Heart left ventricle (tissue), 16 donors: ENCODE data around the gene RASGRP1. TPM values are rescaled to one million over a fixed set of nuclear protein-coding genes. Genes with fewer than 3 reads are reported as not detected.

ENCODE experiments used
- ATAC-seq, 4 donors: fragments of 200-7000 bp; cut with Tn5 transposase; one replicate each; pipeline ENCODE4 v1.9.1; 2020 to 2022; ENCODE audit warnings: moderate library complexity in 4 of 4, mild to moderate bottlenecking in 3 of 4, moderate number of reproducible peaks in 1 of 4
- DNase-seq, 5 donors: peaks; one replicate each; pipeline ENCODE4 v3.0.0-alpha.2; 2020
- H3K27ac ChIP-seq, 12 donors: fragments of 200-600 bp; sonication (generic) in 4 of 12; one replicate each; pipeline versions ENCODE4 v1.5.0 to v1.8.0; 2016 to 2022; ENCODE audit warnings: mild to moderate bottlenecking in 2 of 12
- H3K27me3 ChIP-seq, 9 donors: fragments of 200-600 bp; sonication (generic) in 2 of 9; one replicate each; pipeline versions ENCODE4 v1.5.1 to v1.8.0; 2016 to 2022; ENCODE audit warnings: mild to moderate bottlenecking in 3 of 9
- H3K36me3 ChIP-seq, 9 donors: fragments of 200-600 bp; sonication (generic) in 2 of 9; one replicate each; pipeline versions ENCODE4 v1.5.0 to v1.8.0; 2018 to 2022; ENCODE audit warnings: mild to moderate bottlenecking in 2 of 9
- H3K4me1 ChIP-seq, 12 donors: fragments of 200-600 bp; sonication (generic) in 4 of 12; one replicate each; pipeline versions ENCODE4 v1.5.0 to v1.8.0; 2016 to 2022; ENCODE audit warnings: mild to moderate bottlenecking in 3 of 12
- H3K4me3 ChIP-seq, 12 donors: fragments of 200-600 bp; sonication (generic) in 4 of 12; one replicate each; pipeline versions ENCODE4 v1.5.0 to v1.8.0; 2017 to 2022; ENCODE audit warnings: mild to moderate bottlenecking in 9 of 12, moderate library complexity in 4 of 12
- H3K9me3 ChIP-seq, 12 donors: fragments of 200-600 bp; sonication (generic) in 4 of 12; one replicate each; pipeline versions ENCODE4 v1.5.0 to v1.8.0; 2016 to 2022; ENCODE audit warnings: mild to moderate bottlenecking in 1 of 12
- CTCF ChIP-seq, 12 donors: fragments of 200-600 bp; sonication (generic) in 4 of 12; IDR thresholded peaks; one replicate each; pipeline versions ENCODE4 v1.5.0 to v1.8.0; 2018 to 2022; ENCODE audit warnings: antibody characterized with exemption in 12 of 12, mild to moderate bottlenecking in 5 of 12
- POLR2A ChIP-seq, 2 donors: fragments of 450-650 bp; IDR thresholded peaks; one replicate each; pipeline ENCODE4 v1.6.1; 2017; ENCODE audit warnings: antibody characterized with exemption in 2 of 2, mild to moderate bottlenecking in 2 of 2, moderate library complexity in 2 of 2
- WGBS, 4 donors: extraction: QIAGEN DNeasy Blood & Tissue Kit in 2 of 4; methylation state at CpG; one replicate each; pipeline versions ENCODE4 v1.1.5 to v1.1.7; 2013 to 2018; 5-methylcytosine and 5-hydroxymethylcytosine counted together
- intact Hi-C, 10 donors: fragments of 100-400 bp; cut with DNase I; formaldehyde crosslinking; loops; one replicate each; pipeline versions ENCODE4 v1.11.1 to v1.14.2; 2022
- polyA plus RNA-seq, 2 donors: library from polyadenylated mRNA; stranded (reverse); fragments of 200-250 nt; gene quantifications; one replicate each; pipeline ENCODE4 v1.2.3, GENCODE V29; 2013
- total RNA-seq, 9 donors: library from RNA; depleted of rRNA in 2 of 9; stranded (reverse); fragments of >200 nt in 2 of 9; fragmentation: NEBNext Ultra II Directional in 3 of 9; extraction: Animal tissue kit (Norgen Biotek cat#: 25700) in 3 of 9; gene quantifications; one replicate each; pipeline versions ENCODE4 v1.1.0 to v1.2.4, GENCODE V29; 2016 to 2023
- donor health status: ischemic (EF 13 %, LVEDD 7.1; RV severe dilation, severe dysfunction).
- donor health status: healthy with polysubstance abuse.
- donor health status: DM: no; HTN: yes; CAD: no.
- donor health status: DM: no; HTN: no; CAD: no.
- donor health status: ischemic (EF 25% LVEDD 6.9; RV normal size, moderate dysfunction).
- donor health status: ischemic (EF 25% LVEDD 5.7; RV mildly dilated, moderate dysfunction).
- donor health status: healthy.
- donor health status: DM: yes; HTN: yes; CAD: no.
- donor health status: ischemic (EF 35%, LVEDD 5.7; RV mildly dilated, moderate dysfunction).
- donor health status: nonischemic (EF 11% LVEDD 7.7; RV severe dilation, severe dysfunction).
- donor health status: DM: yes; HTN: yes; CAD: no.
- donor health status: PGD.
- donor health status: ischemic (EF 29% LVEDD 5.4; RV normal size, mild dysfunction).
- donor health status: nonischemic (EF 23%, LVEDD 6.1; RV moderate dilation, normal function).

Gene RASGRP1
- total and polyA plus RNA-seq, 11 donors: 0.03 to 5.5 (median 0.54) TPM; not detected in 1

- Histone ChIP-seq H3K9me3 (no peaks in the 10 kb centered on the region), H3K27ac (no peak overlapping the region), H3K4me3 (no peak overlapping the region), H3K27me3 (no peaks in the 10 kb centered on the region), H3K4me1 (peaks cover 0 to 17% (median 0%) of the 10 kb centered on the region in 12 donors), H3K36me3 (peaks cover 0 to 37% (median 7%) of the 10 kb centered on the region in 9 donors)
- WGBS, 4 donors: 69 to 91% (median 75%) methylated on average over 4 of the region's 4 CpGs
- TF ChIP-seq CTCF (IDR thresholded peaks at IDR 0.05): no peak
- TF ChIP-seq POLR2A (IDR thresholded peaks at IDR 0.05): no peak
- no peak for DNase-seq
- intact Hi-C loops: no loop called here
- no peak for ATAC-seq
Measured at GRCh38 chr15:38464675-38465074, 99.9 kb downstream of the RASGRP1 start.

DNA sequence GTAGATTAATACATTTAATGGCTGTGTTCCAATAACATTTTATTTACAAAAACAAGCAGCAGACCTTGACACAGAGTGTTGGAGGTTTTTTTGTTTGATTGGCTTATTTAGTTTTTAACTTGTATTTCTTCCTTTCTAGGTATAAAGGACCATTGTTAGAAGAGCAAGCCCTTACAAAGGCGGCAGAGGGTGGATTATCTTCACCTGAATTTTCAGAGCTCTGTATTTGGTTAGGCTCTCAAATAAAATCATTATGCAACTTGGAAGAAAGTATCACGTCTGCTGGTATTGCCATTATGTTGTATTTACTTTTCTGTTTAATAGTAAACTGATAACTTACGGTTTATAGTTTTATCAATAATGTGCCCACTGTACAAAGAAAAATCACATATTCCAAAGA lies 100.7 kb downstream of the RASGRP1 start:
- WGBS, 4 donors: 93 to 95% (median 94%) methylated on average over 3 of the region's 3 CpGs
- intact Hi-C loops: no loop called here
- H3K9me3 ChIP-seq: no peaks in the 10 kb centered on the region
- DNase-seq: no peak
- ATAC-seq: no peak
- peaks cover 0 to 30% (median 7%) of the 10 kb centered on the region in 9 donors for H3K36me3 ChIP-seq
- no peak for TF ChIP-seq CTCF (IDR thresholded peaks at IDR 0.05)
- TF ChIP-seq POLR2A (IDR thresholded peaks at IDR 0.05): no peak
- no peaks in the 10 kb centered on the region for H3K27me3 ChIP-seq
- H3K27ac ChIP-seq: no peak overlapping the region
- H3K4me1 ChIP-seq: peaks cover 0 to 17% (median 0%) of the 10 kb centered on the region in 12 donors
- H3K4me3 ChIP-seq: no peak overlapping the region

DNA sequence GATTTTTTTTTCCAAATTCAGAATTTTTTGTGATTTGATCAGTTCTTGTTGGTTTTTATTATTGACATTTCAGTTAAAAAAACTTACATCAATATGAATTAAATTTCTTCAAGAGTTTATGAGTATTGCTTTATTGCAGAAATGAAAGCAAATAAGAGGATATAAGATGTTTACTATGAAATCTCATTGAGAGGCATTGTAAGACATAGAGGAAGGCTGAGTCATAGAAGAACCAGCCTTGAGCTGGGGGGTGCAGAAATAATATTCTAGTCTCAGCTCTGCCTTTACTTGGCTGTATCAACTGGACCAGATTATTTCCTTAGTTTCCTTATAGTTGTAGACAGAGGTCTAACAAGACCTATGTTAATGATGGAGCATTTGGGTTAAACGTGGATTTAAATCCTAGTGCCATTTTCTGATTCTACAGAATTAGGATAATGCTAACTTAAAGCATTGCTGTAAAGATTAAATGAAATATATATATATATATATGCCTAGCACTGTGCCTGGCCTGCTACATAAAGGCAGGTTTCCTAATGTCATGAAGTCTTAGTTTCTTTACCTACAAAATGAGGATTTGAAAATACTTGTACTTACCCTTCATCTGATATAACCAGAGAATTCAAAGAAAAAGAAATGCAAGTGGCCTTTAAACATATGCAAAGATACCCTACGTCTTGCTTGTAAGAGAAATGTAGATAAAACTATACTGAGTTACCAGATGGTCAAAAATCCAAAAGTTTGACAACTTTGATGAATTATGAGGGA lies 103.4 kb downstream of the RASGRP1 start:
- 94 to 97% (median 95%) methylated on average over 2 of the region's 2 CpGs for WGBS, 4 donors
- TF ChIP-seq CTCF (IDR thresholded peaks at IDR 0.05): no peak
- TF ChIP-seq POLR2A (IDR thresholded peaks at IDR 0.05): no peak
- peaks cover 0 to 13% (median 0%) of the 10 kb centered on the region in 9 donors for H3K36me3 ChIP-seq
- DNase-seq (no peak), ATAC-seq (no peak)
- no peak overlapping the region for H3K4me3 ChIP-seq
- intact Hi-C loops: no loop called here
- peaks cover 0 to 17% (median 0%) of the 10 kb centered on the region in 12 donors for H3K4me1 ChIP-seq
- no peak overlapping the region for H3K27ac ChIP-seq
- no peaks in the 10 kb centered on the region for H3K9me3 ChIP-seq
- no peaks in the 10 kb centered on the region for H3K27me3 ChIP-seq

- Histone ChIP-seq H3K4me1 (peaks cover 0 to 22% (median 5%) of the 10 kb centered on the region in 12 donors), H3K27me3 (no peaks in the 10 kb centered on the region), H3K36me3 (peaks cover 0 to 10% (median 0%) of the 10 kb centered on the region in 9 donors), H3K9me3 (no peaks in the 10 kb centered on the region), H3K4me3 (no peak overlapping the region), H3K27ac (no peak overlapping the region)
- WGBS, 4 donors: 83 to 93% (median 87%) methylated on average over 3 of the region's 3 CpGs
- TF ChIP-seq CTCF (IDR thresholded peaks at IDR 0.05): no peak
- ATAC-seq: no peak
- no peak for DNase-seq
- intact Hi-C loops: no loop called here
Measured at GRCh38 chr15:38460543-38460942, 104.1 kb downstream of the RASGRP1 start.
